ENCODE data around the gene PMIS2. TPM values are rescaled to one million over a fixed set of nuclear protein-coding genes. Genes with fewer than 3 reads are reported as not detected.

The PMIS2 gene
- polyA plus RNA-seq, 4 donors, result not detected

GRCh38 chr19:35608251-35608650 lies 22.3 kb downstream of the PMIS2 start:
- FAIRE-seq (no peak), DNase-seq (no peak)
- H3K27me3 ChIP-seq (ENCODE audit: control insufficient read depth in 3 of 3, insufficient read depth in 3 of 3, low read length in 3 of 3), result peaks cover 0 to 4% (median 0%) of the 10 kb centered on the region in 3 donors
- peaks cover 0 to 7% (median 0%) of the 10 kb centered on the region in 3 donors for H3K4me1 ChIP-seq (ENCODE audit: control insufficient read depth in 3 of 3, insufficient read depth in 2 of 3, low read depth in 1 of 3, low read length in 2 of 3)
- WGBS, 3 donors, result 69 to 73% (median 72%) methylated on average over 2 of the region's 2 CpGs
- no peaks in the 10 kb centered on the region for H3K36me3 ChIP-seq (ENCODE audit: control insufficient read depth in 3 of 3, insufficient read depth in 2 of 3, low read depth in 1 of 3, low read length in 3 of 3)
- peaks cover 0 to 9% of the 10 kb centered on the region in 2 donors for H3K9me3 ChIP-seq (ENCODE audit: control insufficient read depth in 2 of 2, insufficient read depth in 1 of 2, low read depth in 1 of 2, low read length in 1 of 2)
- no peak overlapping the region for H3K4me3 ChIP-seq (ENCODE audit: low read depth in 1 of 3, low read length in 3 of 3)
- H3K27ac ChIP-seq (ENCODE audit: low read depth in 1 of 3, low read length in 2 of 3), result no peak overlapping the region

GRCh38 chr19:35609851-35610353 lies 23.9 kb downstream of the PMIS2 start:
- Histone ChIP-seq H3K4me3 (ENCODE audit: low read depth in 1 of 3, low read length in 3 of 3) (no peak overlapping the region), H3K27me3 (ENCODE audit: control insufficient read depth in 3 of 3, insufficient read depth in 3 of 3, low read length in 3 of 3) (peaks cover 0 to 4% (median 0%) of the 10 kb centered on the region in 3 donors)
- WGBS, 3 donors, result 54 to 77% (median 66%) methylated on average over 6 of the region's 6 CpGs

GRCh38 chr19:35612224-35612558 lies 26.2 kb downstream of the PMIS2 start:
- no peak for FAIRE-seq
- H3K4me3 ChIP-seq (ENCODE audit: low read depth in 1 of 3, low read length in 3 of 3), result peak overlapping the region in 1 of 3 donors; percentile 94
- WGBS, 3 donors, result 28 to 37% (median 36%) methylated on average over 9 of the region's 9 CpGs

More at GRCh38 chr19:35609851-35610353, 23.9 kb downstream of the PMIS2 start:
- H3K9me3 ChIP-seq (ENCODE audit: control insufficient read depth in 2 of 2, insufficient read depth in 1 of 2, low read depth in 1 of 2, low read length in 1 of 2), result peaks cover 0 to 9% of the 10 kb centered on the region in 2 donors
- H3K36me3 ChIP-seq (ENCODE audit: control insufficient read depth in 3 of 3, insufficient read depth in 2 of 3, low read depth in 1 of 3, low read length in 3 of 3), result peaks cover 0 to 9% (median 0%) of the 10 kb centered on the region in 3 donors
- peaks cover 0 to 7% (median 0%) of the 10 kb centered on the region in 3 donors for H3K4me1 ChIP-seq (ENCODE audit: control insufficient read depth in 3 of 3, insufficient read depth in 2 of 3, low read depth in 1 of 3, low read length in 2 of 3)
- no peak for FAIRE-seq
- no peak for DNase-seq
- no peak overlapping the region for H3K27ac ChIP-seq (ENCODE audit: low read depth in 1 of 3, low read length in 2 of 3)

GRCh38 chr19:35612559-35613321 lies 26.8 kb downstream of the PMIS2 start, which contains the start of gene HAUS5:
HAUS5 (plus strand) TSS chr19:35612735; CDS start chr19:35612795, 60 bp downstream.
- peaks cover 0 to 7% (median 0%) of the 10 kb centered on the region in 3 donors for H3K4me1 ChIP-seq (ENCODE audit: control insufficient read depth in 3 of 3, insufficient read depth in 2 of 3, low read depth in 1 of 3, low read length in 2 of 3)
- peaks cover 0 to 6% of the 10 kb centered on the region in 2 donors for H3K9me3 ChIP-seq (ENCODE audit: control insufficient read depth in 2 of 2, insufficient read depth in 1 of 2, low read depth in 1 of 2, low read length in 1 of 2)
- peak; percentile 90 to 98 for DNase-seq
- 0 to 1% (median 0%) methylated on average over 42 to 47 of the region's 47 CpGs for WGBS, 3 donors
- no peak for FAIRE-seq
- peaks cover 0 to 24% (median 2%) of the 10 kb centered on the region in 3 donors for H3K36me3 ChIP-seq (ENCODE audit: control insufficient read depth in 3 of 3, insufficient read depth in 2 of 3, low read depth in 1 of 3, low read length in 3 of 3)
- peak within 1 kb of the TSS; percentile 30 to 34 (median 33) for H3K27ac ChIP-seq (ENCODE audit: low read depth in 1 of 3, low read length in 2 of 3)
- H3K4me3 ChIP-seq (ENCODE audit: low read depth in 1 of 3, low read length in 3 of 3), result peak within 1 kb of the TSS; percentile 43 to 94 (median 52)
- H3K27me3 ChIP-seq (ENCODE audit: control insufficient read depth in 3 of 3, insufficient read depth in 3 of 3, low read length in 3 of 3), result peaks cover 0 to 4% (median 0%) of the 10 kb centered on the region in 3 donors

More at GRCh38 chr19:35612224-35612558, 26.2 kb downstream of the PMIS2 start:
- H3K4me1 ChIP-seq (ENCODE audit: control insufficient read depth in 3 of 3, insufficient read depth in 2 of 3, low read depth in 1 of 3, low read length in 2 of 3), result peaks cover 0 to 7% (median 0%) of the 10 kb centered on the region in 3 donors
- no peak for DNase-seq
- H3K27me3 ChIP-seq (ENCODE audit: control insufficient read depth in 3 of 3, insufficient read depth in 3 of 3, low read length in 3 of 3), result peaks cover 0 to 4% (median 0%) of the 10 kb centered on the region in 3 donors
- no peak overlapping the region for H3K27ac ChIP-seq (ENCODE audit: low read depth in 1 of 3, low read length in 2 of 3)
- peaks cover 0 to 9% of the 10 kb centered on the region in 2 donors for H3K9me3 ChIP-seq (ENCODE audit: control insufficient read depth in 2 of 2, insufficient read depth in 1 of 2, low read depth in 1 of 2, low read length in 1 of 2)
- H3K36me3 ChIP-seq (ENCODE audit: control insufficient read depth in 3 of 3, insufficient read depth in 2 of 3, low read depth in 1 of 3, low read length in 3 of 3), result peaks cover 0 to 20% (median 0%) of the 10 kb centered on the region in 3 donors

- Histone ChIP-seq H3K36me3 (ENCODE audit: control insufficient read depth in 3 of 3, insufficient read depth in 2 of 3, low read depth in 1 of 3, low read length in 3 of 3) (peaks cover 0 to 30% (median 3%) of the 10 kb centered on the region in 3 donors), H3K27me3 (ENCODE audit: control insufficient read depth in 3 of 3, insufficient read depth in 3 of 3, low read length in 3 of 3) (peaks cover 0 to 4% (median 0%) of the 10 kb centered on the region in 3 donors), H3K9me3 (ENCODE audit: control insufficient read depth in 2 of 2, insufficient read depth in 1 of 2, low read depth in 1 of 2, low read length in 1 of 2) (no peaks in the 10 kb centered on the region), H3K4me3 (ENCODE audit: low read depth in 1 of 3, low read length in 3 of 3) (no peak overlapping the region), H3K27ac (ENCODE audit: low read depth in 1 of 3, low read length in 2 of 3) (no peak overlapping the region), H3K4me1 (ENCODE audit: control insufficient read depth in 3 of 3, insufficient read depth in 2 of 3, low read depth in 1 of 3, low read length in 2 of 3) (peaks cover 0 to 7% (median 0%) of the 10 kb centered on the region in 3 donors)
- WGBS, 3 donors, result 82 to 90% (median 85%) methylated on average over 1 of the region's 1 CpG
- FAIRE-seq, result no peak
- no peak for DNase-seq
Measured at GRCh38 chr19:35613574-35613973, 27.6 kb downstream of the PMIS2 start.

- Histone ChIP-seq H3K27ac (ENCODE audit: low read depth in 1 of 3, low read length in 2 of 3) (no peak overlapping the region), H3K4me3 (ENCODE audit: low read depth in 1 of 3, low read length in 3 of 3) (no peak overlapping the region), H3K4me1 (ENCODE audit: control insufficient read depth in 3 of 3, insufficient read depth in 2 of 3, low read depth in 1 of 3, low read length in 2 of 3) (peaks cover 0 to 7% (median 0%) of the 10 kb centered on the region in 3 donors), H3K36me3 (ENCODE audit: control insufficient read depth in 3 of 3, insufficient read depth in 2 of 3, low read depth in 1 of 3, low read length in 3 of 3) (peaks cover 0 to 38% (median 5%) of the 10 kb centered on the region in 3 donors), H3K27me3 (ENCODE audit: control insufficient read depth in 3 of 3, insufficient read depth in 3 of 3, low read length in 3 of 3) (peaks cover 0 to 4% (median 0%) of the 10 kb centered on the region in 3 donors), H3K9me3 (ENCODE audit: control insufficient read depth in 2 of 2, insufficient read depth in 1 of 2, low read depth in 1 of 2, low read length in 1 of 2) (no peaks in the 10 kb centered on the region)
- FAIRE-seq (no peak), DNase-seq (no peak)
- whole genome bisulfite sequencing, 3 donors, result 93 to 97% (median 95%) methylated on average over 16 to 17 of the region's 17 CpGs
Measured at GRCh38 chr19:35615036-35615435, 29.1 kb downstream of the PMIS2 start.

GRCh38 chr19:35618857-35619256 lies 32.9 kb downstream of the PMIS2 start:
- FAIRE-seq (no peak), DNase-seq (no peak)
- Histone ChIP-seq H3K27ac (ENCODE audit: low read depth in 1 of 3, low read length in 2 of 3) (no peak overlapping the region), H3K9me3 (ENCODE audit: control insufficient read depth in 2 of 2, insufficient read depth in 1 of 2, low read depth in 1 of 2, low read length in 1 of 2) (no peaks in the 10 kb centered on the region), H3K36me3 (ENCODE audit: control insufficient read depth in 3 of 3, insufficient read depth in 2 of 3, low read depth in 1 of 3, low read length in 3 of 3) (peaks cover 0 to 61% (median 5%) of the 10 kb centered on the region in 3 donors), H3K27me3 (ENCODE audit: control insufficient read depth in 3 of 3, insufficient read depth in 3 of 3, low read length in 3 of 3) (no peaks in the 10 kb centered on the region), H3K4me3 (ENCODE audit: low read depth in 1 of 3, low read length in 3 of 3) (no peak overlapping the region), H3K4me1 (ENCODE audit: control insufficient read depth in 3 of 3, insufficient read depth in 2 of 3, low read depth in 1 of 3, low read length in 2 of 3) (no peaks in the 10 kb centered on the region)
- WGBS, 3 donors, result 86 to 90% (median 87%) methylated on average over 7 of the region's 7 CpGs

- 96 to 98% (median 98%) methylated on average over 10 to 12 of the region's 12 CpGs for WGBS, 3 donors
- Histone ChIP-seq H3K27ac (ENCODE audit: low read depth in 1 of 3, low read length in 2 of 3) (no peak overlapping the region), H3K27me3 (ENCODE audit: control insufficient read depth in 3 of 3, insufficient read depth in 3 of 3, low read length in 3 of 3) (no peaks in the 10 kb centered on the region), H3K4me1 (ENCODE audit: control insufficient read depth in 3 of 3, insufficient read depth in 2 of 3, low read depth in 1 of 3, low read length in 2 of 3) (no peaks in the 10 kb centered on the region), H3K4me3 (ENCODE audit: low read depth in 1 of 3, low read length in 3 of 3) (no peak overlapping the region), H3K36me3 (ENCODE audit: control insufficient read depth in 3 of 3, insufficient read depth in 2 of 3, low read depth in 1 of 3, low read length in 3 of 3) (peaks cover 0 to 58% (median 5%) of the 10 kb centered on the region in 3 donors), H3K9me3 (ENCODE audit: control insufficient read depth in 2 of 2, insufficient read depth in 1 of 2, low read depth in 1 of 2, low read length in 1 of 2) (no peaks in the 10 kb centered on the region)
- FAIRE-seq (no peak), DNase-seq (no peak)
Measured at GRCh38 chr19:35619290-35619923, 33.4 kb downstream of the PMIS2 start.

Data from small intestine (tissue), 7 donors.